ENCODE measurements around the gene TMPRSS13.

- no peak for TF ChIP-seq NFRKB (IDR thresholded peaks at IDR 0.05)
- no peak for TF ChIP-seq SUZ12 (IDR thresholded peaks at IDR 0.05)
- TF ChIP-seq SP1 (IDR thresholded peaks at IDR 0.05) = no peak
- no peak for TF ChIP-seq CTBP1 (IDR thresholded peaks at IDR 0.05; ENCODE audit: borderline replicate concordance)
- TF ChIP-seq FOXA1 (IDR thresholded peaks at IDR 0.05) = no peak
- TF ChIP-seq TARDBP (IDR thresholded peaks at IDR 0.05) = no peak
- TF ChIP-seq PKNOX1 (IDR thresholded peaks at IDR 0.05) = no peak
- no peak for TF ChIP-seq HDGF (IDR thresholded peaks at IDR 0.05; ENCODE audit: borderline replicate concordance)
- no peak for TF ChIP-seq FOXM1 (IDR thresholded peaks at IDR 0.05; ENCODE audit: borderline replicate concordance)
- TF ChIP-seq LEF1 (IDR thresholded peaks at IDR 0.05; ENCODE audit: borderline replicate concordance) = no peak
- no peak for TF ChIP-seq ELF4 (IDR thresholded peaks at IDR 0.05)
- TF ChIP-seq ZNF384 (IDR thresholded peaks at IDR 0.05) = no peak
- no peak for TF ChIP-seq BHLHE40 (IDR thresholded peaks at IDR 0.05; ENCODE audit: borderline replicate concordance)
Measured at GRCh38 chr11:117946156-117946841, 17.1 kb upstream of the TMPRSS13 start.

Measured in HEK293T (cell line).